A204.1 (cell line): ENCODE results near the gene RAD17.
"Not testable (repeated sequence)": the region's sequence is repeated elsewhere in the genome, so short reads cannot be mapped to it uniquely, and the experiment has no call there.

Experiments used
- FAIRE-seq: peaks from 2 replicates; lab custom pipeline; 2012; peaks lifted over from hg19 to GRCh38; lab: Jason Lieb, UNC

Gene RAD17

DNA sequence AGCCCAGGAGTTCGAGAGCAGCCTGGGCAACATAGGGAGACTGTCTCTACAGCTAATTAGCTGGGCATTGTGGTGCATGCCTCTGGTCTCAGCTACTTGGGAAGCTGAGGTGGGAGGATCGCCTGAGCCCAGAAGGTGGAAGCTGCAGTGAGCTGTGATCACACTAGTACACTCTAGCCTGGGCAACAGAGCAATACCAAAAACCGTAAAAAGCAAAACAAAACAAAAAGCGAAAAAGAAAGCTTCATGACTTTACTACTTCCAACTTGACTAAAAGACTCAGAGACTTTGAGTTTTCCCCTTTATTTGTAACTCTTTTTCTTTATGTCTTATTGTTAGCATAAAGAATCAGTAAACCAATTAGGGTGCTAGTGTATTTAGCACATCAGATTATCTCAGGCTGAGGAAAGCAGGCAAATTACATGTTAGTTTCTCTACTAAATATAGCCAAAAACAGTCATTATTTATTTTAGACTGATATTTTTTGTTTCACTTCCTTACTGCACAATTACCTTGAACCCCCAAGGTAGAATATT lies 5.4 kb downstream of the RAD17 start:
- no peak for FAIRE-seq

DNA sequence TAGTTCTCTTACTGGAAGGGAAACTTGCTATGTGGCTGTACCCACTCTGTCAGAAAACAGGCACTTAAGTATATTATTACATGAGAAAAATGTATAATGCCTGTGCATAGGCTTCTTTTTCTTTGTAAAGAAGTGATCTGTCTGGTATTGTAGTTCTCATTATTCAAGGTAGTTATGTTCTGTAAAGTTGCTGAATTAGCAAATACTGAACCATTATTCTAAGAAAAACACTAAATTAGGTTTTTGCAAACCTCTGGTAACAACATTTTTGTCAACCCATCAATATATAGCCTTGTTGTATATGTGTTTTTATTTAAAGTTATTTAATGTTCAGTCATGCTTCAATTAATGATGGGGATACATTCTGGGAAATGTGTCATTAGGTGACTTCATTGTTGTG lies 8.8 kb downstream of the RAD17 start:
- FAIRE-seq, result no peak

DNA sequence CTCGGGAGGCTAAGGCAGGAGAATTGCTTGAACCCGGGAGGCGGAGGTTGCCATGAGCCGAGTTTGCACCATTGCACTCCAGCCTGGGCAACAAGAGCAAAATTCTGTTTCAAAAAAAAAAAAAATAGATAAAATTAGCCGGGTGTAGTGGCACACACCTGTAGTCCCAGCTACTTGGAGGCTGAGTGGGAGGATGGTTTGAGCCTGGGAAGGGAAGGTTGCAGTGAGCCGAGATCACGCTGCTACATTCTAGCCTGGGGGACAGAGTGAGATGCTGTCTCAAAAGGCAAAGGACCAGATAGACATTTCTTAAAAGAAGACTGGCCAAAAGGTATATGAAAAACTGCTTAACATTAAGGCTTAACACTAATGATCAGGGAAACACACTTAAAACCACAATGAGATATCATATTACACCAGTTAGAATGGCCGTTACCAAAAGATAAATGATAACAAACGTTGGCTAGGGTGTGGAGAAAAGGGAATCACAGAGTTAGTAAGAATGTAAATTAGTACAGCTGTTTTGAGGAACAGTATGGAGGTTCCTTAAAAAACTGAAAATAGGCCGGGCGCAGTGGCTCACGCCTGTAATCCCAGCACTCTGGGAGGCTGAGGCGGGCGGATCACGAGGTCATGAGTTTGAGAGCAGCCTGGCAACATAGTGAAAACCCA lies 35.2 kb downstream of the RAD17 start:
- no peak for FAIRE-seq

DNA sequence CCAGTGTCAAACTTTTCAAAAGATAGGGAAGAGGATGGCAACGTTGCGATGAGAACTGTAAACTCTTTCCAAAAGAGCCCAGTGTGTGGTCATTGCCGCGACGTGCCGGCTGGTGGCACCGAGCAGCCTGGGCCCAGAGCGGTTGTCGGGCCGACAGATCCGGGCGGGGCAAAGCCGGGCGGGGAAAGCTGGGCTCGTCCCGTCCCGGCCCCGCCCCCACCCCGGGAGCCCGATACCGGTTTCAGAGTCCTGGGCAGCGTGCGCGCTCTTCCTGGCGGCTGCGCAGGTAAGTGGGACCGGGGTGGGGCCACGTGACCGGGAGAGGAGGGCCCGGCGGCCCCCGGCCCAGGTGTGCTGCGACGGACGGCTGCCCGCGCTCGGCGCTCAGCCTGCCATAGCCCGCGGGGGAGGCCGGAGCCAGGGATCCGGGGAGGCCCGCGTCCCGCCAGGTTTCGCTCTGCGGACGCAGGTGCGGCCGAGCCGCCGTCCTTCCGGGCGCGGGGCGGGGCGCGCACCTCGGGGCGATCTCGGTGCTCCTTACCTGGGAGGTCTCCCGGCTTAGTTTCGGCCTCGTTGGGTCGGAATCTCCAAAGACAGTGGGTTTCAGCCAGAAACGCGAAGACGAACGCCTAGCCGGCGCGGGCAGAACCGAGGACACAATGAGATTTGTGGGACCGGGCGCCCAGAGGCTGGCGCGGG lies 45.4 kb downstream of the RAD17 start, which contains the start of gene MARVELD2:
Gene MARVELD2 (plus strand): TSS at position 232 of the 699 bp plus-strand sequence. CDS start 4,270 bp downstream, outside the sequence.
- FAIRE-seq, result no peak

DNA sequence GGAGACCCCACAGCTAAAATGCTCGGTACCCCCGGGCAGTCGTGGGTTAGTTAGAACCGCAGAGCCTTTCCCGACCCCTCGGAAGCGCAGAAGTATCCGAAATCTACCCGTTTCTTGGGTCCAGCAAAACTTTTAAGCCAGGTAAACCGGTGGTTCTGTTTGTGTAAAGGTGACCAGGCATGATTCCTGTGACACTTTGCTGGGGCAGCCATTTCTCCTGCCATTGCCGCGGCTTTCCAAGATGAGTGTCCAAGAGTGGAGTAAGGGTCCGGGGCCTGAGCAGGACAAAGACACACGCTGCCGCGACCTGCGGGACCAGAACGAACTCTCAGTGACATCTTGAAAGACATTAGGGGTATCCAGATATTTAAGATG lies 46.0 kb downstream of the RAD17 start:
- no peak for FAIRE-seq

DNA sequence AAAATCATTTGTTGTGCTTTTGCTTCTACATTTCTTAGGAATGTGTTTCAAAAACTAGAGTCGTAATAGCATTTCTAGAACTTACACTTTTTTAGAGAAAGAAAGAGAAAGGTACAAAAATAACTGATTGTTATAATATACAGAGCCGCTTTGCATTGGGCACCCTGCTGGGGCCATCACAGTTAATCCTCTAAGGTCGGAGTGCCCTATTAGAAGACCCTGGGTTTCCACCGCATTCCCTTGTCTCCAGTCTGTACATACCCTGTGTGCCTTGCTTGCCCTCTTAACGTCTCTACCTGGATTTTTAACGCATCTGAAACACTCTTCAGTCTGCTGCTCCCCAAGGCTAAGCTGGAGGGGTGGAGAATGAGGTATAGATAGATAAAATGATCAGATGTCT lies 46.6 kb downstream of the RAD17 start:
- no peak for FAIRE-seq

GRCh38 chr5:69416699-69417098 lies 47.1 kb downstream of the RAD17 start:
- FAIRE-seq, result no peak

GRCh38 chr5:69418554-69418953 lies 48.9 kb downstream of the RAD17 start:
- no peak for FAIRE-seq

DNA sequence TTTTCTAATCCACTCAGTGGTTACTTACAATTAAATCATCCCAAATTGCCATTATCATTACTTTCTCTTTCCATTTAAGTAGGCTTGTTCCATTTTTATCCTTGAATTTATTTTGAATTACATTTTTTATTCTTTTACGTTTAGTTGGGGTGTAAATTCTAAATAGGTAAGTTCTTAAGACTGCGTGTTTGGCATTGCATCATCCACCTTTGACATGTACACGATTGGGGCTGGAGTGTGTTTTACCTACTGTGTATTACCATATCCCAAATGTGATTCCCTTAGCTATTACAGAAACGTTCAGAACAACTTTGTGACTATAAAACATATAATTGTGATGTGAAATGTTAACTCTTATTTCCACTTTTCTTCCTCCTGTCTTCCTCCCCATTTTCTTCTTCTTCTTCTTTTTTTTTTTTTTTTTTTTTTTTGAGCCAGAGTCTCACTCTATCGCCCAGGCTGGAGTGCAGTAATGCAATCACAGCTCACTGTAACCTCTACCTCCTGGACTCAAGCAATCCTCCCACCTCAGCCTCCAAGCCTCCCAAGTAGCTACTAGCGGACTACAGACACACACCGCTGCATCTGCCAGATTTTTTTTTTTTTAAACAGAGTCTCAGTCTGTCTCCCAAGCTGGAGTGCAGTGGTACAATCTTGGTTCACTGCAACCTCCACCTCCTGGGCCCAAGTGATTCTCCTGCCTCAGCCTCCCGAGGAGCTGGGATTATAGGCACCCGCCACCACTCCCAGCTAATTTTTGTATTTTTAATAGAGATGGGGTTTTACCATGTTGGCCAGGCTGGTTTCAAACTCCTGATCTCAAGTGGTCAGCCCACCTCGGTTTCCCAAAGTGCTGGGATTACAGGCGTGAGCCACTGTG lies 62.0 kb downstream of the RAD17 start:
- FAIRE-seq, result no peak

- no peak for FAIRE-seq
Observed at GRCh38 chr5:69432412-69433206, 63.0 kb downstream of the RAD17 start.

- FAIRE-seq, result not testable (repeated sequence)
Observed at GRCh38 chr5:69435276-69435884, 65.8 kb downstream of the RAD17 start.

DNA sequence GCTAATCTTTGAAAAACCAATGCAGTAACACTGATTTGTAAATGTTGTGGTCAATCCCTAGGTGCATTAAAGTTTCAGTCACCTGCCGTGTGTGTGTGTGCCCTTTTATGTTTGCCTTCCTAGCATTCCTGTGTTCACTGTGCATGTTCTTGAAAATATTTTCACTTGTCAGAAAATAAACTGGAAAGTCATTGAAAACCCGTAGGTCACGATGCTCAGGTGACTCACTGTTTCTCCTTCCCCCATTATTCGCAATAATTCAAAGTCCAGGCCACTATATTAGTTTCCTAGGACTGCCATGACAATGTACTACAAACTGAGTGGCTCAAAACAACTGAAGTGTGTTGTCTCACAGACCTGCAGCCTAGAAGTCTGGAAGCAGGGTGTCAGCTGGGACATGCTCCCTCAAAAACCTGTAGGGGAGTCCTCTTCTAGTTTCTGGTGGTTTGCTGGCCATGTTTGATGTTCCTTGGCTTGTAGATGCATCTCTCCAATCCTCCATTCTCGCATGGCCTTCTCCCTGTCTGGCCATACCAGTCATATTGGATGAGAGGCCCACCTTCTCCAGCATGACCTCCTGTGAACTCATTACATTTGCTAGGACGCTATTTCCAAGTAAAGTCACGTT lies 74.6 kb downstream of the RAD17 start:
- no peak for FAIRE-seq

DNA sequence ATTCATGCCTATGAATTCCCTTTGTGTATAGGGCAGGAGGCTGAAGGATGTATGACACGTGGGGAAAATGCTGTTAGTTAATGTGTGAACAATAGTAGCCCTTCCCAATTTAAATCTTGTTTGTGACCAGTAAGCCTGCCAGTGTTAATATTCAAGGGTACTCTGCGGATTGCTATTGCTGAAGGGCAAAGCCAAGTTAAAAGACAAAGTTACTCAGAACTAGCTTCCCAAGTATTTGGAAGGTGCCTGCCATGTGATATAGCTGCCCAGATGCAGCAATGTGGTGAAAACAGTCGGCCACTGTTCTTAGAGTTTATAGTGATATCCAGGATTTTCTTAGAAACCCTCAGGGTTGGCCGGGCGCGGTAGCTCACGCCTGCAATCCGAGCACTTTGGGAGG lies 79.9 kb downstream of the RAD17 start:
- FAIRE-seq, result no peak

- FAIRE-seq, result no peak
Observed at GRCh38 chr5:69450116-69450515, 80.5 kb downstream of the RAD17 start.

GRCh38 chr5:69450527-69450926 lies 80.9 kb downstream of the RAD17 start:
- not testable (repeated sequence) for FAIRE-seq

DNA sequence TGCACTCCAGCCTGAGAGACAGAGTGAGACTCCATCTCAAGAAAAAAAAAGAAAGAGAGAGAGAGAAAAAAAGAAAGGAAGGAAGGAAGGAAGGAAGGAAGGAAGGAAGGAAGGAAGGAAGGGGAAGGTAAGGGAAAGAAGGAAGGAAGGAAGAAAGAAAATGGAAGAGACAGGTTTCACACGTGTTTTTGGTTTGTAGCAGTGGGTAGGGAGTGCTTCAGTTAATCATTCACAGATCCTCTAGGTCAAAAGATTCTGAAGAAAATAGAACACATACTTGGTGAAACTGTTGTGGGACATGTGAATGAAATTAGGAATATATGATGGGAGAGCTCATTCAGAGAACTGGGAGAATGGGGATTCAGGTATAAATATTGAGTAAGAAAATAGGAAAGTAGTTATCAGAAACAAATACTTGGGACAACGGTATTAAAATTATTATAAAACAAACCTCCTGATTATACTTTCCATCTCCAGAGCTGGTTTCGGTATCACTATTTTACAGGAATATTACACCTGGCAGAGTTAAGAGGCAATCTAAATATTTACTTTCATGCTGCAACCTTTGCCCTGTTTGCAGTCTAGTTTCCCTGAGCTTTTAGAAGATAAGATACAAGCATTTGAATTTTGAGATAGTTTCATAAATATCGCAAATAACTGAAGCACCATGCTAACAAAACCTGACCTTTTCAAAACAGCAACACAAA lies 82.5 kb downstream of the RAD17 start:
- FAIRE-seq, result no peak

DNA sequence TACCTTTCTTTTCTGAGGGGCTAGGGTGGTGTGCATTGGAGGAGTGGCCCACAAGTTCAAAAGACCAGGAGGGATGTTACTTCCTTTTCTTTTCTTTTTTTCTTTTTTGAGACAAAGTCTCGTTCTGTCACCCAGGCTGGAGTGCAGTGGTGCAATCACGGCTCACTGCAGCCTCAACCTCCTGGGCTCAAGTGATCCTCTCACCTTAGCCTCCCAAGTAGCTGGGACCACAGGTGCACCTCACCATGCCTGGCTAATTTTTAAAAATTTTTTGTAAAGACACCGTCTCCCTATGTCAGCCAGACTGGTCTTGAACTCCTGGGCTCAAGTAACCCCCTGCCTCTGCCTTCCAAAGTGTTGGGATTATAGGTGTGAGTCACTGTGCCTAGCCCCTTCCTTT lies 83.9 kb downstream of the RAD17 start:
- FAIRE-seq, result not testable (repeated sequence)

GRCh38 chr5:69454460-69455249 lies 85.0 kb downstream of the RAD17 start:
- no peak for FAIRE-seq

GRCh38 chr5:69455428-69455988 lies 85.9 kb downstream of the RAD17 start:
- FAIRE-seq, result not testable (repeated sequence)
